KBM-7 (cell line): ENCODE data around the gene GAS6.

Source experiments
- DNase-seq: peaks from one replicate; pipeline ENCODE4 v3.0.0-alpha.2; 2015
- in situ Hi-C: fragments of 300-500 bp; cut with MboI; formaldehyde crosslinking; loops from 2 replicates; pipeline ENCODE4 v1.14.3; 2020; ENCODE audit warnings: low sequenced_read_pairs, low pct_unique_long_range_greater_than_20kb, mixed read lengths

GAS6 gene

GRCh38 chr13:113889467-113889866, 25.6 kb upstream of the GAS6 start:
- in situ Hi-C loops, result no loop called here
- DNase-seq, result no peak

- DNase-seq, result no peak
- in situ Hi-C loops, result no loop called here
Measured at GRCh38 chr13:113888701-113889330, 24.9 kb upstream of the GAS6 start.

- in situ Hi-C loops, result no loop called here
- DNase-seq, result no peak
Measured at GRCh38 chr13:113887700-113888201, 23.9 kb upstream of the GAS6 start.

- in situ Hi-C loops, result no loop called here
- DNase-seq, result no peak
Measured at GRCh38 chr13:113886561-113887112, 22.8 kb upstream of the GAS6 start.

GRCh38 chr13:113884821-113885220, 20.9 kb upstream of the GAS6 start:
- in situ Hi-C loops, result no loop called here
- no peak for DNase-seq

GRCh38 chr13:113883921-113884804, 20.3 kb upstream of the GAS6 start:
- no peak for DNase-seq
- in situ Hi-C loops, result no loop called here

- DNase-seq, result no peak
- in situ Hi-C loops, result no loop called here
Measured at GRCh38 chr13:113883314-113883811, 19.5 kb upstream of the GAS6 start.

- in situ Hi-C loops, result no loop called here
- DNase-seq, result no peak
Measured at GRCh38 chr13:113882716-113883115, 18.8 kb upstream of the GAS6 start.

- no peak for DNase-seq
- in situ Hi-C loops, result no loop called here
Measured at GRCh38 chr13:113882267-113882630, 18.4 kb upstream of the GAS6 start.

- no peak for DNase-seq
- in situ Hi-C loops, result no loop called here
Measured at GRCh38 chr13:113881614-113882266, 17.9 kb upstream of the GAS6 start.

GRCh38 chr13:113880651-113881611, 17.1 kb upstream of the GAS6 start:
- no peak for DNase-seq
- in situ Hi-C loops, result no loop called here

GRCh38 chr13:113879494-113880360, 15.9 kb upstream of the GAS6 start:
- DNase-seq, result no peak
- in situ Hi-C loops, result no loop called here

- in situ Hi-C loops, result no loop called here
- no peak for DNase-seq
Measured at GRCh38 chr13:113879017-113879416, 15.1 kb upstream of the GAS6 start.

- in situ Hi-C loops, result no loop called here
- DNase-seq, result no peak
Measured at GRCh38 chr13:113877149-113877990, 13.5 kb upstream of the GAS6 start.

GRCh38 chr13:113876346-113877148, 12.7 kb upstream of the GAS6 start:
- no peak for DNase-seq
- in situ Hi-C loops, result no loop called here

GRCh38 chr13:113875837-113876281, 12.0 kb upstream of the GAS6 start:
- in situ Hi-C loops, result no loop called here
- DNase-seq, result no peak
